ENCODE data around the gene MXRA8.

- no peak for TF ChIP-seq CTCF (IDR thresholded peaks at IDR 0.05 in 2 of 3, conservative IDR thresholded peaks at IDR 0.05 in 1 of 3; ENCODE audit: insufficient read depth in 2 of 3, low read depth in 1 of 3, low read length in 3 of 3)
- TF ChIP-seq CLOCK (CRISPR knock-in tag; IDR thresholded peaks at IDR 0.05; ENCODE audit: borderline replicate concordance): no peak
Measured at GRCh38 chr1:1364266-1364665, 5.9 kb upstream of the MXRA8 start.
